Measurements from ENCODE around the gene PBX1.

- TF ChIP-seq POLR2A (IDR thresholded peaks at IDR 0.05) (no peak), CTCF (IDR thresholded peaks at IDR 0.05) (no peak)
Measured at GRCh38 chr1:164689672-164690511, 130.9 kb downstream of the PBX1 start.

Measured in esophagus squamous epithelium (tissue), 4 donors.